HG02884 (cell line): ENCODE data around the gene SOX21.

Experiments
- ATAC-seq: cut with Tn5 transposase; IDR thresholded peaks from one replicate; pipeline ENCODE4 v1.9.1; 2021; ENCODE audit warnings: mild to moderate bottlenecking, moderate library complexity; ENCODE audit not compliant: unreplicated experiment

SOX21 gene

GRCh38 chr13:94682229-94682628 lies 30.1 kb downstream of the SOX21 start:
- no peak for ATAC-seq

GRCh38 chr13:94679614-94680013 lies 32.7 kb downstream of the SOX21 start:
- no peak for ATAC-seq

- ATAC-seq = no peak
Measured at GRCh38 chr13:94678845-94679244, 33.5 kb downstream of the SOX21 start.

GRCh38 chr13:94677799-94678198 lies 34.5 kb downstream of the SOX21 start:
- no peak for ATAC-seq

- ATAC-seq = peak; percentile 67
Measured at GRCh38 chr13:94674609-94675348, 37.6 kb downstream of the SOX21 start.

- ATAC-seq = no peak
Measured at GRCh38 chr13:94673851-94674250, 38.5 kb downstream of the SOX21 start.

- ATAC-seq = no peak
Measured at GRCh38 chr13:94672400-94672799, 39.9 kb downstream of the SOX21 start.

- ATAC-seq = peak; percentile 75
Measured at GRCh38 chr13:94667190-94667589, 45.2 kb downstream of the SOX21 start.

GRCh38 chr13:94666065-94666464 lies 46.3 kb downstream of the SOX21 start:
- no peak for ATAC-seq

- no peak for ATAC-seq
Measured at GRCh38 chr13:94664889-94665288, 47.5 kb downstream of the SOX21 start.

- ATAC-seq = no peak
Measured at GRCh38 chr13:94662274-94662945, 49.9 kb downstream of the SOX21 start.

GRCh38 chr13:94661406-94661805 lies 50.9 kb downstream of the SOX21 start:
- no peak for ATAC-seq

- ATAC-seq = peak; percentile 43
Measured at GRCh38 chr13:94660695-94661326, 51.5 kb downstream of the SOX21 start.
